Stimulated activated CD8-positive, alpha-beta memory T cell treated with anti-CD3 and anti-CD28 coated beads, Interleukin-4, amount 100 ng/mL, for 1 hour (primary cell): ENCODE measurements around the gene SPACA1.

Experiments
- DNase-seq, 2 donors: peaks; one replicate each; pipeline ENCODE4 v3.0.0-alpha.2; 2020; ENCODE audit warnings: low read depth in 2 of 2, low spot score in 1 of 2

SPACA1 gene

GRCh38 chr6:88105741-88106340 is 58.2 kb downstream of the SPACA1 start:
- DNase-seq, result no peak

- no peak for DNase-seq
These were observed 59.6 kb downstream of the SPACA1 start for GRCh38 chr6:88107241-88107640.

- no peak for DNase-seq
These were observed 64.3 kb downstream of the SPACA1 start for GRCh38 chr6:88111991-88112390.

GRCh38 chr6:88114838-88115237 is 67.2 kb downstream of the SPACA1 start:
- no peak for DNase-seq

- DNase-seq, result no peak
These were observed 67.7 kb downstream of the SPACA1 start for GRCh38 chr6:88115307-88115706.

GRCh38 chr6:88116276-88116675 is 68.6 kb downstream of the SPACA1 start:
- no peak for DNase-seq
